ENCODE results near the gene RBP2. TPM values are rescaled to one million over a fixed set of nuclear protein-coding genes. Genes with fewer than 3 reads are reported as not detected.
A peak's percentile ranks its signal among the peaks of the same experiment; 100 is the strongest.

RBP2 gene
- total and polyA plus RNA-seq, 4 donors: 0.79 TPM; not detected in 3

DNA sequence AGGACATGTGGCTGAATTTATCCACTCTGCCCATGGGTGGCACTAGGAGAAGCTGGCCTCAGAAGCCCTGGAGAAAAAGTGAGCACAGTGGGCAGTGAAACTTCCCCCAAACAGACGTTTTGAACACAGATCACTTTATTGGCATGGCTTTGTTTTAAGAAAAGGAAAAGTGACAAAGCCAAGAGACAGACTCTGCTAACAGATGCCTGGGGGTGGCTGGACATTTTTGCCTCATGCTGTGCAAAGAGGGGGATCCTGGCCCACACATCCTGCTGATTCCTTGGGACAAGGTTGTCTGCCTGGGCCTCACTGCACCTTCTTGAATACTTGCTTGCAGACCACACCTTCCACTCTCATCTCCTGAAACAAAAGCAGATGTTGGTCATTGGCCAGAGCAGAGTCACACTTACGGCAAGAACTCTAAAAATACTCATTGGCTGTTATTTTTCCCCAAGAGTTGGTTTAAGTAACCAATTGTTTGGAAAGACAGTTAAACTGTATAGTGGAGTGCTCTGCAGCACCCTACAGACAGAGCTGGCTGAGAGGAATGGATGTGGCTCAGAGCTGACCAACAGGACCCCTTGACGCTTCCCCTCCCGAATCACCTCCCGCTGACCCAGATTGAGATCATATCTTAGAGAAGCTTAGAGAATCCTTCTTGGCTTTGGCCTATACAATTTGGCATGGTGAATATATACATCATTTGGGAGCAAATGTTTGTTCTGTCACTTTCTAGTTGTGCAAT is 41.2 kb upstream of the RBP2 start:
- Histone ChIP-seq H3K4me3 (ENCODE audit: low read depth in 1 of 3, low read length in 3 of 3) (no peak overlapping the region), H3K9ac (ENCODE audit: low read depth in 1 of 2, low read length in 2 of 2) (no peak overlapping the region), H3K9me3 (ENCODE audit: control insufficient read depth in 4 of 4, low read length in 3 of 4) (no peaks in the 10 kb centered on the region), H3K27ac (ENCODE audit: low read depth in 1 of 2, low read length in 2 of 2) (no peak overlapping the region), H3K36me3 (ENCODE audit: control insufficient read depth in 4 of 4, insufficient read depth in 3 of 4, low read depth in 1 of 4, low read length in 3 of 4) (no peaks in the 10 kb centered on the region), H3K27me3 (ENCODE audit: control insufficient read depth in 4 of 4, insufficient read depth in 4 of 4, low read length in 3 of 4) (no peaks in the 10 kb centered on the region), H3K4me1 (ENCODE audit: control insufficient read depth in 4 of 4, insufficient read depth in 4 of 4, low read length in 3 of 4) (no peaks in the 10 kb centered on the region)
- 84% methylated on average over 5 of the region's 5 CpGs for WGBS
- TF ChIP-seq YY1 (IDR thresholded peaks at IDR 0.05): no peak
- TF ChIP-seq RAD21 (IDR thresholded peaks at IDR 0.05): no peak
- no peak for TF ChIP-seq FOXA2 (IDR thresholded peaks at IDR 0.05)
- TF ChIP-seq, protein P1, sequence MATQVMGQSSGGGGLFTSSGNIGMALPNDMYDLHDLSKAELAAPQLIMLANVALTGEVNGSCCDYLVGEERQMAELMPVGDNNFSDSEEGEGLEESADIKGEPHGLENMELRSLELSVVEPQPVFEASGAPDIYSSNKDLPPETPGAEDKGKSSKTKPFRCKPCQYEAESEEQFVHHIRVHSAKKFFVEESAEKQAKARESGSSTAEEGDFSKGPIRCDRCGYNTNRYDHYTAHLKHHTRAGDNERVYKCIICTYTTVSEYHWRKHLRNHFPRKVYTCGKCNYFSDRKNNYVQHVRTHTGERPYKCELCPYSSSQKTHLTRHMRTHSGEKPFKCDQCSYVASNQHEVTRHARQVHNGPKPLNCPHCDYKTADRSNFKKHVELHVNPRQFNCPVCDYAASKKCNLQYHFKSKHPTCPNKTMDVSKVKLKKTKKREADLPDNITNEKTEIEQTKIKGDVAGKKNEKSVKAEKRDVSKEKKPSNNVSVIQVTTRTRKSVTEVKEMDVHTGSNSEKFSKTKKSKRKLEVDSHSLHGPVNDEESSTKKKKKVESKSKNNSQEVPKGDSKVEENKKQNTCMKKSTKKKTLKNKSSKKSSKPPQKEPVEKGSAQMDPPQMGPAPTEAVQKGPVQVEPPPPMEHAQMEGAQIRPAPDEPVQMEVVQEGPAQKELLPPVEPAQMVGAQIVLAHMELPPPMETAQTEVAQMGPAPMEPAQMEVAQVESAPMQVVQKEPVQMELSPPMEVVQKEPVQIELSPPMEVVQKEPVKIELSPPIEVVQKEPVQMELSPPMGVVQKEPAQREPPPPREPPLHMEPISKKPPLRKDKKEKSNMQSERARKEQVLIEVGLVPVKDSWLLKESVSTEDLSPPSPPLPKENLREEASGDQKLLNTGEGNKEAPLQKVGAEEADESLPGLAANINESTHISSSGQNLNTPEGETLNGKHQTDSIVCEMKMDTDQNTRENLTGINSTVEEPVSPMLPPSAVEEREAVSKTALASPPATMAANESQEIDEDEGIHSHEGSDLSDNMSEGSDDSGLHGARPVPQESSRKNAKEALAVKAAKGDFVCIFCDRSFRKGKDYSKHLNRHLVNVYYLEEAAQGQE (IDR thresholded peaks at IDR 0.05): no peak
- TF ChIP-seq TAF1 (conservative IDR thresholded peaks at IDR 0.05): no peak
- no peak for TF ChIP-seq JUND (IDR thresholded peaks at IDR 0.05)
- TF ChIP-seq FOXA1 (IDR thresholded peaks at IDR 0.05): no peak
- TF ChIP-seq NR2F2 (IDR thresholded peaks at IDR 0.05): no peak
- no peak for TF ChIP-seq SP1 (IDR thresholded peaks at IDR 0.05)
- TF ChIP-seq HNF4G (IDR thresholded peaks at IDR 0.05): no peak
- TF ChIP-seq, protein P2, sequence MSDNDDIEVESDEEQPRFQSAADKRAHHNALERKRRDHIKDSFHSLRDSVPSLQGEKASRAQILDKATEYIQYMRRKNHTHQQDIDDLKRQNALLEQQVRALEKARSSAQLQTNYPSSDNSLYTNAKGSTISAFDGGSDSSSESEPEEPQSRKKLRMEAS (IDR thresholded peaks at IDR 0.05): no peak
- TF ChIP-seq, protein P3, sequence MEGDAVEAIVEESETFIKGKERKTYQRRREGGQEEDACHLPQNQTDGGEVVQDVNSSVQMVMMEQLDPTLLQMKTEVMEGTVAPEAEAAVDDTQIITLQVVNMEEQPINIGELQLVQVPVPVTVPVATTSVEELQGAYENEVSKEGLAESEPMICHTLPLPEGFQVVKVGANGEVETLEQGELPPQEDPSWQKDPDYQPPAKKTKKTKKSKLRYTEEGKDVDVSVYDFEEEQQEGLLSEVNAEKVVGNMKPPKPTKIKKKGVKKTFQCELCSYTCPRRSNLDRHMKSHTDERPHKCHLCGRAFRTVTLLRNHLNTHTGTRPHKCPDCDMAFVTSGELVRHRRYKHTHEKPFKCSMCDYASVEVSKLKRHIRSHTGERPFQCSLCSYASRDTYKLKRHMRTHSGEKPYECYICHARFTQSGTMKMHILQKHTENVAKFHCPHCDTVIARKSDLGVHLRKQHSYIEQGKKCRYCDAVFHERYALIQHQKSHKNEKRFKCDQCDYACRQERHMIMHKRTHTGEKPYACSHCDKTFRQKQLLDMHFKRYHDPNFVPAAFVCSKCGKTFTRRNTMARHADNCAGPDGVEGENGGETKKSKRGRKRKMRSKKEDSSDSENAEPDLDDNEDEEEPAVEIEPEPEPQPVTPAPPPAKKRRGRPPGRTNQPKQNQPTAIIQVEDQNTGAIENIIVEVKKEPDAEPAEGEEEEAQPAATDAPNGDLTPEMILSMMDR (IDR thresholded peaks at IDR 0.05; ENCODE audit: low read depth, low read length, missing input control): no peak
- TF ChIP-seq HNF4A (conservative IDR thresholded peaks at IDR 0.05): no peak
- TF ChIP-seq, protein P4, sequence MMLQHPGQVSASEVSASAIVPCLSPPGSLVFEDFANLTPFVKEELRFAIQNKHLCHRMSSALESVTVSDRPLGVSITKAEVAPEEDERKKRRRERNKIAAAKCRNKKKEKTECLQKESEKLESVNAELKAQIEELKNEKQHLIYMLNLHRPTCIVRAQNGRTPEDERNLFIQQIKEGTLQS (IDR thresholded peaks at IDR 0.05): no peak
- DNase-seq (ENCODE audit: low spot score): no peak

DNA sequence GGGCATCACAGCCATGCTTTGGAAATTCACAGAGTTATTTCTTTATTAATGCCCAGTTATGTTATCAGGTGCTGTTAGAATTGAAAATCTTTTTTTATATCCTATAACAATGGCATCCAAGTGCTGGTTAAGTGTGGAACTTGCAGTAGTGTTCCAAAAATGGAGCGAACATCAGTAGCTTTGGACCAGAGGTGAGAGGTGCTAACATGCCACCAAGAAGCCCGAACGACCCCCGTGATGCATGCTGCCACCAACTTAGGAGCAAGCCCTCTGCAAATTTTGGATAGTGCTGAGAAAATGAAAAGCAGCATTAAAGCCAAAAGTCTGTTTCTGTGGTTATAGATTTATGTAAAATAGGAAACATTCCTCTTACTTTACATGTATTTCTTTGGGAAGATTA is 38.4 kb upstream of the RBP2 start:
- no peaks in the 10 kb centered on the region for H3K27me3 ChIP-seq (ENCODE audit: control insufficient read depth in 4 of 4, insufficient read depth in 4 of 4, low read length in 3 of 4)
- peak; percentile 5 for DNase-seq (ENCODE audit: low spot score)
- no peaks in the 10 kb centered on the region for H3K36me3 ChIP-seq (ENCODE audit: control insufficient read depth in 4 of 4, insufficient read depth in 3 of 4, low read depth in 1 of 4, low read length in 3 of 4)
- no peaks in the 10 kb centered on the region for H3K9me3 ChIP-seq (ENCODE audit: control insufficient read depth in 4 of 4, low read length in 3 of 4)
- WGBS: 96% methylated on average over 4 of the region's 4 CpGs
- H3K9ac ChIP-seq (ENCODE audit: low read depth in 1 of 2, low read length in 2 of 2): no peak overlapping the region
- no peak overlapping the region for H3K4me3 ChIP-seq (ENCODE audit: low read depth in 1 of 3, low read length in 3 of 3)
- no peak overlapping the region for H3K27ac ChIP-seq (ENCODE audit: low read depth in 1 of 2, low read length in 2 of 2)
- H3K4me1 ChIP-seq (ENCODE audit: control insufficient read depth in 4 of 4, insufficient read depth in 4 of 4, low read length in 3 of 4): no peaks in the 10 kb centered on the region
- TF ChIP-seq FOXA1 (IDR thresholded peaks at IDR 0.05) (no peak), FOXA2 (IDR thresholded peaks at IDR 0.05) (no peak), YY1 (IDR thresholded peaks at IDR 0.05) (no peak), GABPA (IDR thresholded peaks at IDR 0.05 in 1 of 2, conservative IDR thresholded peaks at IDR 0.05 in 1 of 2) (no peak), RXRA (IDR thresholded peaks at IDR 0.05) (no peak), TAF1 (conservative IDR thresholded peaks at IDR 0.05) (no peak), EGR1 (IDR thresholded peaks at IDR 0.05; ENCODE audit: low read depth in 2 of 2) (no peak), NR2F2 (IDR thresholded peaks at IDR 0.05) (no peak), HNF4A (conservative IDR thresholded peaks at IDR 0.05) (no peak), HNF4G (IDR thresholded peaks at IDR 0.05) (no peak), SP1 (IDR thresholded peaks at IDR 0.05) (no peak)
- TF ChIP-seq, protein P5, sequence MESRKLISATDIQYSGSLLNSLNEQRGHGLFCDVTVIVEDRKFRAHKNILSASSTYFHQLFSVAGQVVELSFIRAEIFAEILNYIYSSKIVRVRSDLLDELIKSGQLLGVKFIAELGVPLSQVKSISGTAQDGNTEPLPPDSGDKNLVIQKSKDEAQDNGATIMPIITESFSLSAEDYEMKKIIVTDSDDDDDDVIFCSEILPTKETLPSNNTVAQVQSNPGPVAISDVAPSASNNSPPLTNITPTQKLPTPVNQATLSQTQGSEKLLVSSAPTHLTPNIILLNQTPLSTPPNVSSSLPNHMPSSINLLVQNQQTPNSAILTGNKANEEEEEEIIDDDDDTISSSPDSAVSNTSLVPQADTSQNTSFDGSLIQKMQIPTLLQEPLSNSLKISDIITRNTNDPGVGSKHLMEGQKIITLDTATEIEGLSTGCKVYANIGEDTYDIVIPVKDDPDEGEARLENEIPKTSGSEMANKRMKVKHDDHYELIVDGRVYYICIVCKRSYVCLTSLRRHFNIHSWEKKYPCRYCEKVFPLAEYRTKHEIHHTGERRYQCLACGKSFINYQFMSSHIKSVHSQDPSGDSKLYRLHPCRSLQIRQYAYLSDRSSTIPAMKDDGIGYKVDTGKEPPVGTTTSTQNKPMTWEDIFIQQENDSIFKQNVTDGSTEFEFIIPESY (IDR thresholded peaks at IDR 0.05): no peak
- TF ChIP-seq, protein P1 (IDR thresholded peaks at IDR 0.05): no peak
